Stimulated activated CD8-positive, alpha-beta memory T cell treated with anti-CD3 and anti-CD28 coated beads, Interleukin-12 subunit alpha, Interleukin-12 subunit beta, amount 100 ng/mL, for 4 hours (primary cell): Measurements from ENCODE around the gene NR2E1.

ENCODE experiments used
- DNase-seq: peaks from one replicate; pipeline ENCODE4 v3.0.0-alpha.2; 2020; ENCODE audit warnings: low read depth

NR2E1 gene

GRCh38 chr6:108156180-108156937, 9.5 kb upstream of the NR2E1 start:
- no peak for DNase-seq

GRCh38 chr6:108156938-108157233, 8.9 kb upstream of the NR2E1 start:
- DNase-seq: no peak

GRCh38 chr6:108157234-108157980, 8.4 kb upstream of the NR2E1 start:
- DNase-seq: no peak

- no peak for DNase-seq
Observed at GRCh38 chr6:108157981-108158525, 7.8 kb upstream of the NR2E1 start.

GRCh38 chr6:108159981-108160380, 5.8 kb upstream of the NR2E1 start:
- no peak for DNase-seq

- DNase-seq: no peak
Observed at GRCh38 chr6:108161724-108162282, 4.0 kb upstream of the NR2E1 start.

GRCh38 chr6:108163267-108163643, 2.6 kb upstream of the NR2E1 start:
- DNase-seq: no peak

GRCh38 chr6:108163644-108164542, 1.9 kb upstream of the NR2E1 start:
- no peak for DNase-seq

- no peak for DNase-seq
Observed at GRCh38 chr6:108164543-108164814, 1.3 kb upstream of the NR2E1 start.

- DNase-seq: no peak
Observed at GRCh38 chr6:108164815-108165706, 761 bp upstream of the NR2E1 start.

- DNase-seq: no peak
Observed at GRCh38 chr6:108166664-108167448, 1.0 kb downstream of the NR2E1 start.

- no peak for DNase-seq
Observed at GRCh38 chr6:108167449-108168089, 1.7 kb downstream of the NR2E1 start.

- DNase-seq: no peak
Observed at GRCh38 chr6:108168090-108168463, 2.3 kb downstream of the NR2E1 start.

GRCh38 chr6:108168501-108169463, 3.0 kb downstream of the NR2E1 start:
- no peak for DNase-seq

GRCh38 chr6:108169464-108170331, 3.9 kb downstream of the NR2E1 start:
- no peak for DNase-seq

- DNase-seq: no peak
Observed at GRCh38 chr6:108170332-108171290, 4.8 kb downstream of the NR2E1 start.
